OCI-LY1 (cell line): ENCODE data around the gene ESPN.

Source experiments
- EZH2 ChIP-seq: fragments of 200-600 bp; sonication (generic), shearing (Covaris generic); IDR thresholded peaks from 2 replicates; pipeline ENCODE4 v1.8.0; 2017; ENCODE audit warnings: borderline replicate concordance, mixed run types, mild to moderate bottlenecking, antibody characterized with exemption, low read length, moderate library complexity, mixed read lengths
- TF ChIP-seq, protein P1 (sequence below): fragments of 200-600 bp; sonication (generic), shearing (Covaris generic); IDR thresholded peaks from 2 replicates; pipeline ENCODE4 v1.5.1; 2017; ENCODE audit warnings: mild to moderate bottlenecking, antibody characterized with exemption, low read length, moderate library complexity, mixed read lengths

- TF ChIP-seq, protein P1, sequence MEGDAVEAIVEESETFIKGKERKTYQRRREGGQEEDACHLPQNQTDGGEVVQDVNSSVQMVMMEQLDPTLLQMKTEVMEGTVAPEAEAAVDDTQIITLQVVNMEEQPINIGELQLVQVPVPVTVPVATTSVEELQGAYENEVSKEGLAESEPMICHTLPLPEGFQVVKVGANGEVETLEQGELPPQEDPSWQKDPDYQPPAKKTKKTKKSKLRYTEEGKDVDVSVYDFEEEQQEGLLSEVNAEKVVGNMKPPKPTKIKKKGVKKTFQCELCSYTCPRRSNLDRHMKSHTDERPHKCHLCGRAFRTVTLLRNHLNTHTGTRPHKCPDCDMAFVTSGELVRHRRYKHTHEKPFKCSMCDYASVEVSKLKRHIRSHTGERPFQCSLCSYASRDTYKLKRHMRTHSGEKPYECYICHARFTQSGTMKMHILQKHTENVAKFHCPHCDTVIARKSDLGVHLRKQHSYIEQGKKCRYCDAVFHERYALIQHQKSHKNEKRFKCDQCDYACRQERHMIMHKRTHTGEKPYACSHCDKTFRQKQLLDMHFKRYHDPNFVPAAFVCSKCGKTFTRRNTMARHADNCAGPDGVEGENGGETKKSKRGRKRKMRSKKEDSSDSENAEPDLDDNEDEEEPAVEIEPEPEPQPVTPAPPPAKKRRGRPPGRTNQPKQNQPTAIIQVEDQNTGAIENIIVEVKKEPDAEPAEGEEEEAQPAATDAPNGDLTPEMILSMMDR = no peak
- TF ChIP-seq EZH2 = no peak
Observed at GRCh38 chr1:6427441-6428390, 3.1 kb downstream of the ESPN start.
